HEK293T (cell line): ENCODE measurements around the gene MKRN1.

ENCODE experiments used
- CTCF ChIA-PET: fragments of 350-600 bp; formaldehyde crosslinking; extraction: SDS; loops from one replicate; lab custom pipeline; 2021; ENCODE audit warnings: antibody characterized with exemption, inconsistent platforms; lab: Yijun Ruan, JAX
- POLR2A ChIA-PET: fragments of 350-600 bp; formaldehyde crosslinking; extraction: SDS; loops from one replicate; lab custom pipeline; 2020; ENCODE audit warnings: antibody characterized with exemption, inconsistent platforms; lab: Yijun Ruan, JAX
- DNase-seq: peaks from one replicate; pipeline ENCODE4 v3.0.0; 2012; ENCODE audit warnings: mixed read lengths; ENCODE audit errors: extremely low spot score
- ARNT ChIP-seq: fragments of 450-650 bp; IDR thresholded peaks from 2 replicates; pipeline ENCODE4 v1.6.1; 2017; ENCODE audit warnings: mild to moderate bottlenecking
- BHLHE40 ChIP-seq: fragments of 450-650 bp; IDR thresholded peaks from 2 replicates; pipeline ENCODE4 v1.6.1; 2016; ENCODE audit warnings: mild to moderate bottlenecking, moderate library complexity, borderline replicate concordance
- CTBP1 ChIP-seq: fragments of 450-650 bp; IDR thresholded peaks from 2 replicates; pipeline ENCODE4 v1.6.1; 2016; ENCODE audit warnings: borderline replicate concordance
- ELF4 ChIP-seq: fragments of 450-650 bp; IDR thresholded peaks from 2 replicates; pipeline ENCODE4 v1.6.1; 2017; ENCODE audit warnings: antibody characterized with exemption
- FOXA1 ChIP-seq: fragments of 450-650 bp; IDR thresholded peaks from 2 replicates; pipeline ENCODE4 v1.6.1; 2016; ENCODE audit warnings: mild to moderate bottlenecking
- FOXK2 ChIP-seq: fragments of 450-650 bp; IDR thresholded peaks from 2 replicates; pipeline ENCODE4 v1.6.1; 2016; ENCODE audit warnings: mild to moderate bottlenecking
- FOXM1 ChIP-seq: fragments of 450-650 bp; IDR thresholded peaks from 2 replicates; pipeline ENCODE4 v1.6.1; 2017; ENCODE audit warnings: mild to moderate bottlenecking, borderline replicate concordance
- HDGF ChIP-seq: fragments of 450-650 bp; IDR thresholded peaks from 2 replicates; pipeline ENCODE4 v1.6.1; 2017; ENCODE audit warnings: antibody characterized with exemption, borderline replicate concordance
- L3MBTL2 ChIP-seq: fragments of 450-650 bp; conservative IDR thresholded peaks from 2 replicates; pipeline ENCODE4 v1.6.1; 2016; ENCODE audit warnings: mild to moderate bottlenecking
- LEF1 ChIP-seq: fragments of 450-650 bp; IDR thresholded peaks from 2 replicates; pipeline ENCODE4 v1.6.1; 2017; ENCODE audit warnings: mild to moderate bottlenecking, borderline replicate concordance
- NFRKB ChIP-seq: fragments of 450-650 bp; IDR thresholded peaks from 2 replicates; pipeline ENCODE4 v1.6.1; 2016; ENCODE audit warnings: mild to moderate bottlenecking, moderate library complexity
- PKNOX1 ChIP-seq: fragments of 450-650 bp; IDR thresholded peaks from 2 replicates; pipeline ENCODE4 v1.6.1; 2016
- SP1 ChIP-seq: fragments of 450-650 bp; IDR thresholded peaks from 2 replicates; pipeline ENCODE4 v1.6.1; 2017
- SUZ12 ChIP-seq: fragments of 450-650 bp; IDR thresholded peaks from 2 replicates; pipeline ENCODE4 v1.6.1; 2016; ENCODE audit warnings: mild to moderate bottlenecking
- TARDBP ChIP-seq: fragments of 450-650 bp; IDR thresholded peaks from 2 replicates; pipeline ENCODE4 v1.6.1; 2016
- ZNF384 ChIP-seq: fragments of 450-650 bp; IDR thresholded peaks from 2 replicates; pipeline ENCODE4 v1.6.1; 2016

Gene MKRN1

GRCh38 chr7:140475747-140476333, 3.5 kb downstream of the MKRN1 start:
- ChIA-PET CTCF (interaction anchor here (0.9 to 3.3 kb wide), 5 partner anchors 12 to 38 kb away, joined by 3 to 13 read pairs (median 5); no protein-coding TSS in a partner anchor), POLR2A (no interaction called here)
- DNase-seq: peak; percentile 67
- no peak for TF ChIP-seq TARDBP
- peak; percentile 74 for TF ChIP-seq ZNF384

GRCh38 chr7:140463111-140463510, 16.2 kb downstream of the MKRN1 start:
- ChIA-PET POLR2A (no interaction called here), CTCF (interaction anchor here (1.0 to 2.7 kb wide), 2 partner anchors 13 to 17 kb away, joined by 3 to 13 read pairs; no protein-coding TSS in a partner anchor)
- TF ChIP-seq FOXK2 (no peak), FOXA1 (no peak), SUZ12 (no peak), ARNT (no peak), L3MBTL2 (no peak), LEF1 (no peak), NFRKB (no peak), ELF4 (no peak)
- DNase-seq: no peak

GRCh38 chr7:140458916-140459315, 20.4 kb downstream of the MKRN1 start:
- ChIA-PET CTCF (no interaction called here), POLR2A (no interaction called here)
- TF ChIP-seq L3MBTL2 (no peak), HDGF (no peak), ELF4 (no peak), TARDBP (no peak), FOXA1 (no peak), FOXK2 (no peak), ZNF384 (no peak), PKNOX1 (no peak), BHLHE40 (no peak), FOXM1 (no peak), SP1 (no peak), CTBP1 (no peak), SUZ12 (no peak), NFRKB (no peak), ARNT (no peak), LEF1 (no peak)
- no peak for DNase-seq

GRCh38 chr7:140458201-140458600, 21.1 kb downstream of the MKRN1 start:
- DNase-seq: no peak
- CTCF ChIA-PET: no interaction called here
- POLR2A ChIA-PET: no interaction called here
- no peak for TF ChIP-seq FOXM1
- no peak for TF ChIP-seq FOXA1
- no peak for TF ChIP-seq ELF4
- TF ChIP-seq NFRKB: no peak
- no peak for TF ChIP-seq PKNOX1
- no peak for TF ChIP-seq BHLHE40
- TF ChIP-seq SUZ12: no peak
- no peak for TF ChIP-seq CTBP1
- no peak for TF ChIP-seq FOXK2
- no peak for TF ChIP-seq TARDBP

GRCh38 chr7:140456551-140457051, 22.7 kb downstream of the MKRN1 start:
- TF ChIP-seq BHLHE40 (no peak), TARDBP (no peak), HDGF (no peak), ZNF384 (no peak), FOXA1 (no peak), PKNOX1 (no peak), SP1 (no peak), SUZ12 (no peak), CTBP1 (no peak), ELF4 (no peak), LEF1 (no peak), NFRKB (no peak), ARNT (no peak)
- DNase-seq: no peak
- ChIA-PET CTCF (interaction anchor here (2.0 kb wide), 1 partner anchor 13 kb away, joined by 8 read pairs; no protein-coding TSS in a partner anchor), POLR2A (no interaction called here)

GRCh38 chr7:140455743-140456142, 23.6 kb downstream of the MKRN1 start:
- no peak for DNase-seq
- ChIA-PET CTCF (interaction anchor here (2.0 kb wide), 1 partner anchor 12 kb away, joined by 8 read pairs; no protein-coding TSS in a partner anchor), POLR2A (no interaction called here)
- TF ChIP-seq SUZ12 (no peak), ARNT (no peak), ZNF384 (no peak), CTBP1 (no peak), HDGF (no peak), FOXK2 (no peak), FOXA1 (no peak), FOXM1 (no peak), NFRKB (no peak), SP1 (no peak), BHLHE40 (no peak), PKNOX1 (no peak), ELF4 (no peak), L3MBTL2 (no peak), LEF1 (no peak), TARDBP (no peak)
